Trophoblast cell (in vitro differentiated cells and primary cell): ENCODE measurements around the gene CDC27.
A peak's percentile ranks its signal among the peaks of the same experiment; 100 is the strongest.

Experiments used
- DNase-seq, 2 donors: peaks; one replicate each; pipeline ENCODE4 v3.0.0-alpha.2; 2016
- H2AFZ ChIP-seq: 2 replicates; pipeline ENCODE4 v1.6.1; 2013; ENCODE audit warnings: low read length, moderate library complexity, mild to moderate bottlenecking; ENCODE audit not compliant: insufficient read depth, poor library complexity
- H2AK5ac ChIP-seq: 2 replicates; pipeline ENCODE4 v1.6.1; 2013; ENCODE audit warnings: mild to moderate bottlenecking, low read length
- H2BK120ac ChIP-seq: 2 replicates; pipeline ENCODE4 v1.6.1; 2013; ENCODE audit warnings: low read length, mild to moderate bottlenecking, moderate library complexity; ENCODE audit not compliant: insufficient read depth, poor library complexity
- H2BK12ac ChIP-seq: 2 replicates; pipeline ENCODE4 v1.6.1; 2013; ENCODE audit warnings: mild to moderate bottlenecking, low read length, moderate library complexity
- H2BK5ac ChIP-seq: 2 replicates; pipeline ENCODE4 v1.6.1; 2013; ENCODE audit warnings: low read length, low read depth, moderate library complexity, mild to moderate bottlenecking; ENCODE audit not compliant: poor library complexity
- H3K14ac ChIP-seq: 2 replicates; pipeline ENCODE4 v1.6.1; 2013; ENCODE audit warnings: mild to moderate bottlenecking, low read length
- H3K18ac ChIP-seq: 2 replicates; pipeline ENCODE4 v1.6.1; 2013; ENCODE audit warnings: mild to moderate bottlenecking, low read length
- H3K23ac ChIP-seq: 2 replicates; pipeline ENCODE4 v1.6.1; 2013; ENCODE audit warnings: low read length
- H3K27ac ChIP-seq: 2 replicates; pipeline ENCODE4 v1.5.1; 2013; ENCODE audit warnings: low read depth, mild to moderate bottlenecking, inconsistent platforms, low read length, moderate library complexity
- H3K27me3 ChIP-seq: 2 replicates; pipeline ENCODE4 v1.6.1; 2013; ENCODE audit warnings: inconsistent platforms, mild to moderate bottlenecking, low read length, moderate library complexity; ENCODE audit not compliant: insufficient read depth
- H3K36me3 ChIP-seq, 2 experiments: 1 replicate in 1 of 2; 2 replicates in 1 of 2; pipeline ENCODE4 v1.6.1; 2013; ENCODE audit warnings: low read length in 2 of 2, mild to moderate bottlenecking in 2 of 2, moderate library complexity in 1 of 2; ENCODE audit not compliant: insufficient read depth in 2 of 2, control insufficient read depth in 1 of 2
- H3K4ac ChIP-seq: 2 replicates; pipeline ENCODE4 v1.6.1; 2013; ENCODE audit warnings: low read depth, mild to moderate bottlenecking, low read length, moderate library complexity
- H3K4me1 ChIP-seq, 2 experiments: 1 replicate in 1 of 2; 2 replicates in 1 of 2; pipeline ENCODE4 v1.6.1; 2013; ENCODE audit warnings: low read length in 2 of 2, mild to moderate bottlenecking in 2 of 2, moderate library complexity in 1 of 2; ENCODE audit not compliant: insufficient read depth in 2 of 2, control insufficient read depth in 1 of 2
- H3K4me2 ChIP-seq: 2 replicates; pipeline ENCODE4 v1.6.1; 2013; ENCODE audit warnings: inconsistent platforms, mild to moderate bottlenecking, low read length, moderate library complexity
- H3K4me3 ChIP-seq: 2 replicates; pipeline ENCODE4 v1.5.1; 2013; ENCODE audit warnings: mild to moderate bottlenecking, low read depth, low read length, inconsistent platforms
- H3K79me1 ChIP-seq: one replicate; pipeline ENCODE4 v1.6.1; 2013; ENCODE audit warnings: low read length
- H3K79me2 ChIP-seq: 2 replicates; pipeline ENCODE4 v1.6.1; 2013; ENCODE audit warnings: low read length, mild to moderate bottlenecking; ENCODE audit not compliant: control insufficient read depth, insufficient read depth, poor library complexity
- H3K9ac ChIP-seq: 2 replicates; pipeline ENCODE4 v1.6.1; 2013; ENCODE audit warnings: mild to moderate bottlenecking, low read length
- H3K9me3 ChIP-seq: 2 replicates; pipeline ENCODE4 v1.6.1; 2013; ENCODE audit warnings: low read depth, mild to moderate bottlenecking, control low read depth, inconsistent platforms, low read length; ENCODE audit not compliant: insufficient read depth
- H4K12ac ChIP-seq: 2 replicates; pipeline ENCODE4 v1.6.1; 2013; ENCODE audit warnings: low read depth, mild to moderate bottlenecking, low read length, moderate library complexity
- H4K8ac ChIP-seq: 2 replicates; pipeline ENCODE4 v1.6.1; 2013; ENCODE audit warnings: low read depth, mild to moderate bottlenecking, low read length, moderate library complexity
- H4K91ac ChIP-seq: one replicate; pipeline ENCODE4 v1.6.1; 2013; ENCODE audit warnings: low read depth, mild to moderate bottlenecking, low read length, moderate library complexity
- WGBS: extraction: QIAGEN DNeasy Blood & Tissue Kit; methylation state at CpG from one replicate; pipeline ENCODE4 v1.1.7; 2013; ENCODE audit warnings: missing lambda C conversion rate; ENCODE audit not compliant: insufficient read length, insufficient coverage; ENCODE audit errors: extremely low coverage; 5-methylcytosine and 5-hydroxymethylcytosine counted together

CDC27 gene

GRCh38 chr17:47230864-47231263 is 41.8 kb upstream of the CDC27 start:
- no CpG with 5 or more reads among the region's 10 CpGs for WGBS
- Histone ChIP-seq H3K27me3 (no peaks in the 10 kb centered on the region), H3K36me3 (no peaks in the 10 kb centered on the region), H3K79me1 (no peaks in the 10 kb centered on the region), H2BK12ac (peak overlapping the region; percentile 25), H3K4me3 (no peak overlapping the region), H3K4me2 (no peak overlapping the region), H2AK5ac (no peak overlapping the region), H3K18ac (no peak overlapping the region), H3K27ac (no peak overlapping the region), H3K9ac (no peak overlapping the region), H3K79me2 (no peaks in the 10 kb centered on the region), H3K14ac (no peak overlapping the region), H3K9me3 (no peaks in the 10 kb centered on the region), H2AFZ (no peak overlapping the region), H3K23ac (no peak overlapping the region), H3K4ac (no peak overlapping the region), H2BK5ac (peak overlapping the region; percentile 14), H4K8ac (no peak overlapping the region), H4K12ac (no peak overlapping the region), H4K91ac (peak overlapping the region; percentile 12), H3K4me1 (peaks cover 4 to 5% of the 10 kb centered on the region in 2 experiments), H2BK120ac (no peak overlapping the region)
- no peak for DNase-seq

GRCh38 chr17:47229535-47230443 is 40.7 kb upstream of the CDC27 start:
- no peak overlapping the region for H2AFZ ChIP-seq

DNA sequence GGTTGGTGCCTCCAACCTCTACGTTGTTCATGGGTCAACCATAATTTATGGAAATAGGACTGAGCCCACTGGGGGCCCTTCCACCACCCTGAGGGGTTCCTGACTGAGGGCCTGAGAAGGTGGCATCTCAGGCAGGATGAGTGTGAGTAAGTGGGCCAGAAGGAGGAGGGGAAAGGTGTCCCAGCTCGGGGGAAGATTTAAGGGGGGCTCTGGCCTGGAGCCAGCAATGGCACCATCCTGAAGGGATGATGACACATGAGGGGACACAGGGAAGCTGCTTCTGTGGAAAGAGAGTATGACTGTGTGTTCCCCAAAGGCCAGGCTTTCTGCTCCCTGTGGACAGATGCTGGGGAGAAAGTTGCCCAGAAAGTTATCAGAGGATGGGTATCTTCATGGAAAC is 38.8 kb upstream of the CDC27 start:
- Histone ChIP-seq H3K18ac (no peak overlapping the region), H3K9ac (no peak overlapping the region), H2BK5ac (no peak overlapping the region), H3K79me2 (no peaks in the 10 kb centered on the region), H3K79me1 (no peaks in the 10 kb centered on the region), H4K8ac (no peak overlapping the region), H3K27ac (no peak overlapping the region), H3K4me2 (no peak overlapping the region), H3K4me1 (peaks cover 4 to 5% of the 10 kb centered on the region in 2 experiments), H3K36me3 (no peaks in the 10 kb centered on the region), H2BK120ac (no peak overlapping the region), H3K4me3 (no peak overlapping the region), H2AFZ (no peak overlapping the region), H3K9me3 (peaks cover 5% of the 10 kb centered on the region), H3K4ac (no peak overlapping the region), H3K27me3 (no peaks in the 10 kb centered on the region), H4K91ac (no peak overlapping the region), H2AK5ac (no peak overlapping the region), H3K23ac (no peak overlapping the region), H3K14ac (no peak overlapping the region), H4K12ac (no peak overlapping the region), H2BK12ac (no peak overlapping the region)
- no CpG with 5 or more reads among the region's 2 CpGs for WGBS
- DNase-seq = no peak

More at GRCh38 chr17:47229535-47230443, 40.7 kb upstream of the CDC27 start:
- Histone ChIP-seq H3K4me3 (no peak overlapping the region), H2AK5ac (no peak overlapping the region), H3K9me3 (no peaks in the 10 kb centered on the region), H2BK5ac (no peak overlapping the region), H2BK12ac (no peak overlapping the region), H3K14ac (no peak overlapping the region), H3K36me3 (no peaks in the 10 kb centered on the region), H2BK120ac (no peak overlapping the region), H3K27me3 (no peaks in the 10 kb centered on the region), H3K27ac (no peak overlapping the region), H3K79me1 (no peaks in the 10 kb centered on the region), H3K9ac (no peak overlapping the region), H3K79me2 (no peaks in the 10 kb centered on the region), H4K91ac (no peak overlapping the region), H3K23ac (no peak overlapping the region), H3K18ac (no peak overlapping the region), H3K4me1 (peaks cover 4 to 5% of the 10 kb centered on the region in 2 experiments), H4K8ac (no peak overlapping the region), H3K4ac (no peak overlapping the region), H4K12ac (no peak overlapping the region), H3K4me2 (peak overlapping the region; percentile 46)
- no CpG with 5 or more reads among the region's 22 CpGs for WGBS
- DNase-seq = peak; percentile 93 to 97

GRCh38 chr17:47225911-47226688 is 37.0 kb upstream of the CDC27 start:
- Histone ChIP-seq H3K14ac (no peak overlapping the region), H3K4ac (no peak overlapping the region), H2BK120ac (no peak overlapping the region), H4K12ac (no peak overlapping the region), H3K79me1 (no peaks in the 10 kb centered on the region), H3K79me2 (no peaks in the 10 kb centered on the region), H3K9ac (no peak overlapping the region), H2BK5ac (no peak overlapping the region), H3K4me2 (no peak overlapping the region), H4K8ac (no peak overlapping the region), H2AFZ (no peak overlapping the region), H3K4me1 (peaks cover 4 to 5% of the 10 kb centered on the region in 2 experiments), H4K91ac (no peak overlapping the region), H3K18ac (no peak overlapping the region), H2BK12ac (no peak overlapping the region), H3K9me3 (peaks cover 8% of the 10 kb centered on the region), H2AK5ac (no peak overlapping the region), H3K27me3 (no peaks in the 10 kb centered on the region), H3K4me3 (no peak overlapping the region), H3K27ac (no peak overlapping the region), H3K36me3 (no peaks in the 10 kb centered on the region), H3K23ac (no peak overlapping the region)
- WGBS = no CpG with 5 or more reads among the region's 2 CpGs
- DNase-seq = no peak
